ENCODE measurements around the gene CYP46A1. TPM values are rescaled to one million over a fixed set of nuclear protein-coding genes. Genes with fewer than 3 reads are reported as not detected.
"Not testable (repeated sequence)": the region's sequence is repeated elsewhere in the genome, so short reads cannot be mapped to it uniquely, and the experiment has no call there.

Gene CYP46A1
- total RNA-seq (1 to 10 TPM; 1.2 to 1.5 TPM), polyA plus RNA-seq (ENCODE audit: insufficient read length in 6 of 6) (1 to 10 TPM; 4.8 to 6.8 (median 5.7) TPM)
- long read RNA-seq, donor 1, result 0 reads
- long read RNA-seq, donor 2, result 0 reads
- long read RNA-seq, donor 3, result 0 reads
- long read RNA-seq, donor 4, result 0 reads
- long read RNA-seq, donor 5, result 0 reads
- long read RNA-seq, donor 6, result 0 reads
- long read RNA-seq, donor 7, result 0 reads
- long read RNA-seq, donor 8, result 0 reads
- long read RNA-seq, donor 9, result 0 reads
- long read RNA-seq, donor 10, result 0 reads
- long read RNA-seq, donor 11, result 0 reads
- long read RNA-seq, donor 12, result 0 reads

DNA sequence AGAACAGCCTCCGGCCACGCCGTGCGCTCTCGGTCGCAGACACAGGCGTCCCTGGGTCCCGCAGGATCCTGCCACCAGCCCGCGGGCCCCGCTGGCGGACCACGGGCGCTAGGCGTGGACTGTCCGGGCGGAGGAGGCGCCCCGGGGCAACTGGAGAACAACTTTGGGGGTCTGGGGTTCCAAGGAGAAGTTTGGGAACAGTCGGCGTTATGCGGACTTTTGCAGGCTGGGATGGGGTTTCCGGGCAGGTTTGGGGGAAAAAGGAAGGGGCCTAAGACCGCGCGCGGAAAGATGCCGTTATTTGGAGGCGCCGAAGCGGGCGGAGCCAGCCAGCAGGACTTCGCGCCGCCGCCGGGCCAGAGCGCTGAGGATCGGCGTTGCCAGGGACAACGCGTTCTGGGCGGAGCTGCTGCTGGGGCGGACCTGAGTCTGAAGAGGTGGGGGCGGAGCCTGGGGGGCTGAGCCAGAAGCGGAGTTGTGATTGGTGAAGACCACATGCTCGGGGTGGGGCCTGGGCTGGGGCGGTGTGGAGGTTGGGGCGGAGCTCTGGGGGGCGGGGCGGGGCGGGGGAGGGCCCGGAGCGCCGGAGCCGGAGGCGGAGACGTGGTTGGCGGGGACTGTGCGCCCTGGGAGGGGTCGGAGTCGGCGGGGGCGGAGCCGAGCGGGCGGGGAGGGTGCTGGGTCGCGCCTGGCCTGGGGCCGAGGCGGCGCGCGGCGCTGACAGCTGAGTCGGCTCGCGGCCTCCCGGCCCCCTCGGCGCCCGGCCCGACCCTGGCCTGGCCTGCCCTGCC lies at the start of gene CYP46A1:
Gene CYP46A1, plus strand, starts transcription at position 680 of the 791 bp plus-strand sequence. CDS start 120 bp downstream, outside the sequence.
- peak within 1 kb of the TSS; percentile 71 to 79 for H3K4me3 ChIP-seq
- H3K9me3 ChIP-seq, result peaks cover 0 to 5% of the 10 kb centered on the region in 2 donors
- ATAC-seq, result peak; percentile 96
- intact Hi-C loops (cut with DNase I), result no loop called here
- H3K4me1 ChIP-seq, result peaks cover 7 to 21% of the 10 kb centered on the region in 2 donors
- peak; percentile 99 to 100 (median 100) for DNase-seq
- no peaks in the 10 kb centered on the region for H3K36me3 ChIP-seq
- H3K27me3 ChIP-seq, result peaks cover 0 to 35% of the 10 kb centered on the region in 2 donors
- peak within 1 kb of the TSS; percentile 83 to 85 for H3K27ac ChIP-seq
- TF ChIP-seq, protein P1, sequence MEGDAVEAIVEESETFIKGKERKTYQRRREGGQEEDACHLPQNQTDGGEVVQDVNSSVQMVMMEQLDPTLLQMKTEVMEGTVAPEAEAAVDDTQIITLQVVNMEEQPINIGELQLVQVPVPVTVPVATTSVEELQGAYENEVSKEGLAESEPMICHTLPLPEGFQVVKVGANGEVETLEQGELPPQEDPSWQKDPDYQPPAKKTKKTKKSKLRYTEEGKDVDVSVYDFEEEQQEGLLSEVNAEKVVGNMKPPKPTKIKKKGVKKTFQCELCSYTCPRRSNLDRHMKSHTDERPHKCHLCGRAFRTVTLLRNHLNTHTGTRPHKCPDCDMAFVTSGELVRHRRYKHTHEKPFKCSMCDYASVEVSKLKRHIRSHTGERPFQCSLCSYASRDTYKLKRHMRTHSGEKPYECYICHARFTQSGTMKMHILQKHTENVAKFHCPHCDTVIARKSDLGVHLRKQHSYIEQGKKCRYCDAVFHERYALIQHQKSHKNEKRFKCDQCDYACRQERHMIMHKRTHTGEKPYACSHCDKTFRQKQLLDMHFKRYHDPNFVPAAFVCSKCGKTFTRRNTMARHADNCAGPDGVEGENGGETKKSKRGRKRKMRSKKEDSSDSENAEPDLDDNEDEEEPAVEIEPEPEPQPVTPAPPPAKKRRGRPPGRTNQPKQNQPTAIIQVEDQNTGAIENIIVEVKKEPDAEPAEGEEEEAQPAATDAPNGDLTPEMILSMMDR (IDR thresholded peaks at IDR 0.05), result no peak

DNA sequence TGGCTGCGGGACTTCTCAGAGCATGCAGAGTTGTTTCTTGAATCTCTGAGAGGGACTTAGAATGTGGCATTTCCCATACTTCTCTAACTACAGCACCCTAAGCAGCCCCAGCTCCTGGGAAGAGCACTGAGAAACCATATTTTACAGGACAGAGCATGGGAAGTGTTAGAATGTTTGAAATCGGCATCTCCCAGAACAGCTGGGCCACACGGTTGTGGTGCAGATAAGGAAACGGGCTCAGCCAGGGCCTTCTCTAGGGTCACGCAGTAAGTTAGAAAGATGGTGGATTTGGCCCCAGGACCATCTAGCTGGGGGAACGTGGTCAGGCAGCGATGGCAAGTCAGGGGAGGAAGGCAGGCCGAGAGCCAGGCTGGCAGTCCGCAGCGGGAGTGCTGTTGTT lies 49.7 kb upstream of the CYP46A1 start:
- H3K9me3 ChIP-seq, result no peaks in the 10 kb centered on the region
- no peaks in the 10 kb centered on the region for H3K4me1 ChIP-seq
- DNase-seq (no peak), ATAC-seq (no peak)
- no peak overlapping the region for H3K4me3 ChIP-seq
- no peak overlapping the region for H3K27ac ChIP-seq
- no peaks in the 10 kb centered on the region for H3K36me3 ChIP-seq
- TF ChIP-seq, protein P1 (IDR thresholded peaks at IDR 0.05), result no peak
- intact Hi-C loops (cut with DNase I), result loop anchor here in 1 of 2 donors (5.0 kb wide), 1 partner anchor 107 kb away; no protein-coding TSS in a partner anchor
- no peaks in the 10 kb centered on the region for H3K27me3 ChIP-seq

DNA sequence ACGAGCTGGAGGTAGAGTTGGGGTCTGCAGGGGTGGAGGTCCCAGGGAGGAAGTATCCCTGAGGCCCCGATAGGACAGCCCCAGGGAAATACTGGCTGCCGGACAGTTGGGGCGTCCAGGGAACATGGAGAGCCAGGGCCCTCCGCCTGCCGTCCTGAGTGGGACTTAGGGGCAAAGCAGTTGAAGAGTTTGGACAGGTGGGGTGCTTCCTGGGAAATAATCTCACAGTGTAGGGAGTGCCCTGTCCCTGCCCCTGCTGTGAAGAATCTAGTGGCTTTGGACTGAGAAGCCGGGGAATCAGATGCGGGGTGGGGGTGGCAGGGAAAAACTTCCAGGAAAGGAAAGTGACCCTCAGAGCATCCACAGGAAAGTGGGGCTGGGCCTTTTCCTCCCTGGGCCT lies 49.0 kb upstream of the CYP46A1 start:
- Histone ChIP-seq H3K4me3 (no peak overlapping the region), H3K4me1 (no peaks in the 10 kb centered on the region), H3K27me3 (no peaks in the 10 kb centered on the region), H3K27ac (no peak overlapping the region), H3K9me3 (no peaks in the 10 kb centered on the region), H3K36me3 (no peaks in the 10 kb centered on the region)
- ATAC-seq (no peak), DNase-seq (no peak)
- TF ChIP-seq, protein P1 (IDR thresholded peaks at IDR 0.05), result no peak
- intact Hi-C loops (cut with DNase I), result no loop called here

DNA sequence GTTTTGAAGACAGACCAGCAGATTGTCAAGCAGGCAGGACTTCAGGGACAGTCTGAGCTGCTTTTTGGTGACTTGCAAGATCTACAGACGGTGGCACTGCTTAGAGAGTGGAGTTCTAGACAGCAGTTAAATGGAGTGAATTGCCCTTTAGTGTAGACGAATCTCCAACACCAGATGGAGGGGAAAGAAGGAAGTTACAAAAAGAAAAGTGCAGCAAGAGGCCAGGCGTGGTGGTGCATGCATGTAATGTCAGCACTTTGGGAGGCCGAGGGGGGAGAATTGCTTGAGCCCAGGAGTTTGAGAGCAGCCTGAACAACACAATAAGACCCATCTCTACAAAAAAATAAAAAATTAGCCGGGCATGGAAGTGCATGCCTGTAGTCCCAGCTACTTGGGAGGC lies 47.6 kb upstream of the CYP46A1 start:
- H3K27ac ChIP-seq, result no peak overlapping the region
- no peaks in the 10 kb centered on the region for H3K4me1 ChIP-seq
- H3K4me3 ChIP-seq, result no peak overlapping the region
- H3K36me3 ChIP-seq, result no peaks in the 10 kb centered on the region
- intact Hi-C loops (cut with DNase I), result no loop called here
- no peaks in the 10 kb centered on the region for H3K9me3 ChIP-seq
- H3K27me3 ChIP-seq, result no peaks in the 10 kb centered on the region
- TF ChIP-seq, protein P1 (IDR thresholded peaks at IDR 0.05), result no peak
- ATAC-seq (no peak), DNase-seq (no peak)

DNA sequence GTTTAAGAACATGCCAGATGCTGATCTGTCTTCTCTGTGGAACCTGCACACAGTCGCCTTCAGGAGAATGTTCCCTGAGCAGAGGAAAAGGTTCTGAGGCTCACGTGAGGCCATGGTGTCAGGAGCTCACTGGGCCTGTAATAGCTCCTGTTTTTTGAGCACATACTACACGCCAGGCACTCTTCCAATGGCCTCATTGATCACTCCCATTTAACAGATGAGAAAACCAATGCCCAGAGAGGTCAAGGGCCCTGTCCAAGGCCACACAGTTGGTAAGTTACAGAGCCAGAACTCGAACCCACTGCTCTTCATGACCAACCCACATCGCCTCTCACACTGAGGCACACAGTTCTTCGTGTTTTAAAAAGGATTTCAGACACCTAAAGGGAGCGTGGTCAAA lies 46.5 kb upstream of the CYP46A1 start:
- Histone ChIP-seq H3K9me3 (no peaks in the 10 kb centered on the region), H3K36me3 (no peaks in the 10 kb centered on the region), H3K27ac (no peak overlapping the region), H3K4me3 (no peak overlapping the region), H3K4me1 (no peaks in the 10 kb centered on the region), H3K27me3 (no peaks in the 10 kb centered on the region)
- intact Hi-C loops (cut with DNase I), result no loop called here
- ATAC-seq (no peak), DNase-seq (no peak)
- TF ChIP-seq, protein P1 (IDR thresholded peaks at IDR 0.05), result no peak

DNA sequence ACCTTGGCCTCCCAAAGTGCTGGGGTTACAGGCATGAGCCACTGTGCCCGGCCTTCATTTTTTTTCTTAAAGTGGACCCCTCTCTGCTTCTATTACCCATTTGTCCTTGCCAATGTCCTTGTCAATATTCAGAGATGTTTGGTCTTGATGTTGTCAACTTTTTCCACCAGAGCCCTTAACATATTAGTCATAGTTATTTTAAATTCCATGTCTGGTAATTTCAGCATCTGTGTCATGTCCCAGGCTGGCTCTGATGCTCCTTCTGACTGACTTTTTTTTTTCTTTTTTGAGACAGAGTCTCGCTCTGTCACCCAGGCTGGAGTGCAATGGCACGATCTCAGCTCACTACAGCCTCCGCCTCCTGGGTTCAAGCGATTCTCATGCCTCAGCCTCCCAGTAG lies 41.3 kb upstream of the CYP46A1 start:
- DNase-seq; H3K4me3 ChIP-seq; ATAC-seq; H3K27ac ChIP-seq; H3K9me3 ChIP-seq; H3K36me3 ChIP-seq; intact Hi-C loops (cut with DNase I): not testable (repeated sequence)
- peaks cover 3 to 10% of the 10 kb centered on the region in 2 donors for H3K4me1 ChIP-seq
- peaks cover 0 to 42% of the 10 kb centered on the region in 2 donors for H3K27me3 ChIP-seq
